Glutamatergic neuron (in vitro differentiated cells): ENCODE data around the gene STUM. TPM values are rescaled to one million over a fixed set of nuclear protein-coding genes. Genes with fewer than 3 reads are reported as not detected.
A peak's percentile ranks its signal among the peaks of the same experiment; 100 is the strongest.
"Not testable (repeated sequence)": the region's sequence is repeated elsewhere in the genome, so short reads cannot be mapped to it uniquely, and the experiment has no call there.

Experiments
- DNase-seq: peaks from one replicate; pipeline ENCODE4 v3.0.0; 2022
- H3K27ac Mint-ChIP-seq: one replicate; pipeline ENCODE4 v1.8.0; 2020; ENCODE audit warnings: mild to moderate bottlenecking, mixed read lengths, inconsistent platforms; ENCODE audit not compliant: unreplicated experiment
- H3K27me3 Mint-ChIP-seq: one replicate; pipeline ENCODE4 v1.8.0; 2020; ENCODE audit warnings: mild to moderate bottlenecking, moderate library complexity, mixed read lengths, inconsistent platforms; ENCODE audit not compliant: unreplicated experiment
- H3K36me3 Mint-ChIP-seq: one replicate; pipeline ENCODE4 v1.8.0; 2020; ENCODE audit warnings: mild to moderate bottlenecking, mixed read lengths, inconsistent platforms; ENCODE audit not compliant: unreplicated experiment
- H3K4me1 Mint-ChIP-seq: one replicate; pipeline ENCODE4 v1.8.0; 2020; ENCODE audit warnings: mild to moderate bottlenecking, low read depth, mixed read lengths, inconsistent platforms; ENCODE audit not compliant: unreplicated experiment
- H3K4me3 Mint-ChIP-seq: one replicate; pipeline ENCODE4 v1.8.0; 2020; ENCODE audit warnings: mild to moderate bottlenecking, mixed read lengths, inconsistent platforms; ENCODE audit not compliant: unreplicated experiment
- H3K9me3 Mint-ChIP-seq: one replicate; pipeline ENCODE4 v1.8.0; 2020; ENCODE audit warnings: mild to moderate bottlenecking, moderate library complexity, mixed read lengths, inconsistent platforms; ENCODE audit not compliant: unreplicated experiment
- CTCF ChIP-seq: fragments of 200-600 bp; sonication (generic); IDR thresholded peaks from one replicate; pipeline ENCODE4 v1.5.0; 2021; ENCODE audit not compliant: partially characterized antibody, unreplicated experiment
- long read RNA-seq: library from polyadenylated mRNA; unstranded; transcript quantifications from one replicate; pipeline ENCODE4 v2.0.0, GENCODE V29; 2020; ENCODE audit not compliant: unreplicated experiment
- total RNA-seq: library from RNA; stranded (reverse); fragmentation: NEBNext Ultra II Directional; extraction: Animal tissue kit (Norgen Biotek cat#: 25700); gene quantifications from one replicate; pipeline ENCODE4 v1.2.1, GENCODE V29; 2021; ENCODE audit not compliant: unreplicated experiment

The STUM gene
- total RNA-seq: 11.0 TPM
- long read RNA-seq, partial matches to known transcripts: 0 of 2 reads
- long read RNA-seq, other reads (novel, unspliced or antisense): 2 of 2 reads

- Mint-ChIP-seq H3K27ac (peak within 1 kb of the TSS; percentile 48), H3K36me3 (no peaks in the 10 kb centered on the region), H3K9me3 (peaks cover 6% of the 10 kb centered on the region), H3K4me1 (peaks cover 20% of the 10 kb centered on the region), H3K27me3 (peaks cover 10% of the 10 kb centered on the region), H3K4me3 (peak within 1 kb of the TSS; percentile 81)
- peak; percentile 66 for DNase-seq
- TF ChIP-seq CTCF: no peak
Observed at GRCh38 chr1:226548256-226549093, at the start of gene STUM. Gene STUM (plus strand): TSS chr1:226548764. CDS start chr1:226548905, 141 bp downstream.

GRCh38 chr1:226499699-226500098 lies 48.9 kb upstream of the STUM start:
- not testable (repeated sequence) for H3K9me3 Mint-ChIP-seq, DNase-seq, H3K27me3 Mint-ChIP-seq, H3K27ac Mint-ChIP-seq, H3K4me3 Mint-ChIP-seq
- Mint-ChIP-seq H3K36me3 (peaks cover 13% of the 10 kb centered on the region), H3K4me1 (peaks cover 22% of the 10 kb centered on the region)

GRCh38 chr1:226506021-226506420 lies 42.5 kb upstream of the STUM start:
- no peak for DNase-seq
- Mint-ChIP-seq H3K4me1 (peaks cover 4% of the 10 kb centered on the region), H3K9me3 (peaks cover 6% of the 10 kb centered on the region), H3K27ac (no peak overlapping the region), H3K27me3 (no peaks in the 10 kb centered on the region), H3K36me3 (peaks cover 13% of the 10 kb centered on the region), H3K4me3 (no peak overlapping the region)
- TF ChIP-seq CTCF: no peak

- Mint-ChIP-seq H3K27me3 (no peaks in the 10 kb centered on the region), H3K36me3 (peaks cover 12% of the 10 kb centered on the region)
Observed at GRCh38 chr1:226506921-226507320, 41.6 kb upstream of the STUM start.

GRCh38 chr1:226510453-226510852 lies 38.1 kb upstream of the STUM start:
- no peak for DNase-seq
- Mint-ChIP-seq H3K4me1 (peaks cover 6% of the 10 kb centered on the region), H3K36me3 (no peaks in the 10 kb centered on the region), H3K9me3 (peaks cover 2% of the 10 kb centered on the region), H3K27me3 (no peaks in the 10 kb centered on the region), H3K4me3 (no peak overlapping the region), H3K27ac (no peak overlapping the region)
- no peak for TF ChIP-seq CTCF

More at GRCh38 chr1:226506921-226507320, 41.6 kb upstream of the STUM start:
- TF ChIP-seq CTCF: no peak
- no peak overlapping the region for H3K27ac Mint-ChIP-seq
- H3K4me1 Mint-ChIP-seq: peaks cover 6% of the 10 kb centered on the region
- DNase-seq: no peak
- H3K9me3 Mint-ChIP-seq: peaks cover 6% of the 10 kb centered on the region
- no peak overlapping the region for H3K4me3 Mint-ChIP-seq
